ENCODE data around the gene XIST.
"Not testable (repeated sequence)": the region's sequence is repeated elsewhere in the genome, so short reads cannot be mapped to it uniquely, and the experiment has no call there.

The XIST gene

GRCh38 chrX:73839152-73839551, 13.4 kb downstream of the XIST start:
- DNase-seq (ENCODE audit: low spot score), result no peak

- no peak for DNase-seq (ENCODE audit: low spot score)
Observed at GRCh38 chrX:73838123-73838522, 14.4 kb downstream of the XIST start.

- no peak for DNase-seq (ENCODE audit: low spot score)
Observed at GRCh38 chrX:73836956-73837477, 15.5 kb downstream of the XIST start.

GRCh38 chrX:73834219-73834618, 18.3 kb downstream of the XIST start:
- no peak for DNase-seq (ENCODE audit: low spot score)

GRCh38 chrX:73832319-73832718, 20.2 kb downstream of the XIST start:
- DNase-seq (ENCODE audit: low spot score), result no peak

- DNase-seq (ENCODE audit: low spot score), result no peak
Observed at GRCh38 chrX:73831500-73831899, 21.0 kb downstream of the XIST start.

- DNase-seq (ENCODE audit: low spot score), result no peak
Observed at GRCh38 chrX:73830489-73831414, 21.8 kb downstream of the XIST start.

GRCh38 chrX:73829890-73830466, 22.5 kb downstream of the XIST start:
- no peak for DNase-seq (ENCODE audit: low spot score)

- DNase-seq (ENCODE audit: low spot score), result no peak
Observed at GRCh38 chrX:73828080-73828720, 24.3 kb downstream of the XIST start.

GRCh38 chrX:73827406-73827805, 25.1 kb downstream of the XIST start:
- DNase-seq (ENCODE audit: low spot score), result no peak

- no peak for DNase-seq (ENCODE audit: low spot score)
Observed at GRCh38 chrX:73826996-73827395, 25.5 kb downstream of the XIST start.

- no peak for DNase-seq (ENCODE audit: low spot score)
Observed at GRCh38 chrX:73825569-73825968, 26.9 kb downstream of the XIST start.

- no peak for DNase-seq (ENCODE audit: low spot score)
Observed at GRCh38 chrX:73823473-73824004, 29.0 kb downstream of the XIST start.

- no peak for DNase-seq (ENCODE audit: low spot score)
Observed at GRCh38 chrX:73822775-73823174, 29.7 kb downstream of the XIST start.

GRCh38 chrX:73821921-73822559, 30.5 kb downstream of the XIST start:
- no peak for DNase-seq (ENCODE audit: low spot score)

- DNase-seq (ENCODE audit: low spot score), result not testable (repeated sequence)
Observed at GRCh38 chrX:73819864-73820558, 32.5 kb downstream of the XIST start.

GRCh38 chrX:73818200-73819116, 34.1 kb downstream of the XIST start:
- no peak for DNase-seq (ENCODE audit: low spot score)

- DNase-seq (ENCODE audit: low spot score), result no peak
Observed at GRCh38 chrX:73817393-73818199, 34.9 kb downstream of the XIST start.

- DNase-seq (ENCODE audit: low spot score), result no peak
Observed at GRCh38 chrX:73812256-73812655, 40.3 kb downstream of the XIST start.

Data from HuH-7 (cell line).